ENCODE results near the gene RPL10A. TPM values are rescaled to one million over a fixed set of nuclear protein-coding genes. Genes with fewer than 3 reads are reported as not detected.
"Not testable (repeated sequence)": the region's sequence is repeated elsewhere in the genome, so short reads cannot be mapped to it uniquely, and the experiment has no call there.

RPL10A gene
- total RNA-seq, 1 experiment from 2014 or later: 1,626 TPM

- no peak for DNase-seq (ENCODE audit: low read depth)
Measured at GRCh38 chr6:35511562-35511941, 43.4 kb downstream of the RPL10A start.

- DNase-seq (ENCODE audit: low read depth): no peak
Measured at GRCh38 chr6:35512006-35512405, 43.8 kb downstream of the RPL10A start.

GRCh38 chr6:35512740-35513139, 44.5 kb downstream of the RPL10A start, which contains the start of gene TULP1:
TULP1 (minus strand) TSS chr6:35512896; CDS start chr6:35512858, 38 bp downstream.
- no peak for DNase-seq (ENCODE audit: low read depth)

GRCh38 chr6:35514587-35514986, 46.4 kb downstream of the RPL10A start:
- DNase-seq (ENCODE audit: low read depth): no peak

- not testable (repeated sequence) for DNase-seq (ENCODE audit: low read depth)
Measured at GRCh38 chr6:35515939-35516338, 47.7 kb downstream of the RPL10A start.

- no peak for DNase-seq (ENCODE audit: low read depth)
Measured at GRCh38 chr6:35516712-35517111, 48.5 kb downstream of the RPL10A start.

- DNase-seq (ENCODE audit: low read depth): not testable (repeated sequence)
Measured at GRCh38 chr6:35517978-35518377, 49.8 kb downstream of the RPL10A start.

- no peak for DNase-seq (ENCODE audit: low read depth)
Measured at GRCh38 chr6:35518566-35519312, 50.5 kb downstream of the RPL10A start.

- no peak for DNase-seq (ENCODE audit: low read depth)
Measured at GRCh38 chr6:35519313-35520015, 51.3 kb downstream of the RPL10A start.

Other genes with a start within 250 kb of the RPL10A start
- 12.4 and 12.7 TPM in 2 replicates for gene ZNF76, start 208.7 kb upstream of the RPL10A start, total RNA-seq (2014; rRNA removed; shearing (Covaris generic))
- 0.72 and 1.4 TPM in 2 replicates for gene DEF6, start 170.6 kb upstream of the RPL10A start, total RNA-seq (2014; rRNA removed; shearing (Covaris generic))
- gene PPARD, start 125.8 kb upstream of the RPL10A start, total RNA-seq (2014; rRNA removed; shearing (Covaris generic)): 9.0 and 11.1 TPM in 2 replicates
- 6.0 and 7.0 TPM in 2 replicates for gene FANCE, start 16.1 kb upstream of the RPL10A start, total RNA-seq (2014; rRNA removed; shearing (Covaris generic))
- gene TEAD3, start 28.7 kb downstream of the RPL10A start, total RNA-seq (2014; rRNA removed; shearing (Covaris generic)): 5.6 and 6.1 TPM in 2 replicates
- gene TULP1, start 44.5 kb downstream of the RPL10A start, total RNA-seq (2014; rRNA removed; shearing (Covaris generic)): not detected in 2 replicates
- under 0.01 and 0.10 TPM in 2 replicates for gene FKBP5, start 220.5 kb downstream of the RPL10A start, total RNA-seq (2014; rRNA removed; shearing (Covaris generic))

Measured in RPMI7951 (cell line).